Natural killer cell treated with Interleukin-12 subunit alpha and Interleukin-12 subunit beta and Interleukin-15 and Interleukin-18, amount 100 ng/mL, for 72 hours (primary cell): ENCODE data around the gene GZMA. TPM values are rescaled to one million over a fixed set of nuclear protein-coding genes. Genes with fewer than 3 reads are reported as not detected.

ENCODE experiments used
- ATAC-seq, 2 donors: fragments of 150-1000 bp; cut with Tn5 transposase in 1 of 2; sonication (Bioruptor Pico), chemical (Tn5 transposase) in 1 of 2; 2 replicates each; pipeline ENCODE4 v1.10.0; 2021
- DNase-seq: peaks from one replicate; pipeline ENCODE4 v3.0.0; 2022; ENCODE audit warnings: low spot score
- H3K27ac Mint-ChIP-seq, 2 donors: 1 replicate in 1 of 2; 2 replicates in 1 of 2; pipeline ENCODE4 v1.8.0; 2022; ENCODE audit warnings: mixed read lengths in 2 of 2, mild to moderate bottlenecking in 1 of 2, moderate library complexity in 1 of 2
- H3K27me3 Mint-ChIP-seq, 2 donors: 1 replicate in 1 of 2; 2 replicates in 1 of 2; pipeline ENCODE4 v1.8.0; 2022; ENCODE audit warnings: mixed read lengths in 2 of 2
- H3K36me3 Mint-ChIP-seq: one replicate; pipeline ENCODE4 v1.8.0; 2022; ENCODE audit warnings: mixed read lengths
- H3K4me1 Mint-ChIP-seq, 2 donors: 1 replicate in 1 of 2; 2 replicates in 1 of 2; pipeline ENCODE4 v1.8.0; 2022; ENCODE audit warnings: low read depth in 2 of 2, mixed read lengths in 2 of 2, mild to moderate bottlenecking in 1 of 2
- H3K4me3 Mint-ChIP-seq: one replicate; pipeline ENCODE4 v1.8.0; 2022; ENCODE audit warnings: mixed read lengths
- H3K9me3 Mint-ChIP-seq: 2 replicates; pipeline ENCODE4 v1.8.0; 2022; ENCODE audit warnings: mixed read lengths
- total RNA-seq, 2 donors: library from RNA; stranded (reverse); gene quantifications; one replicate each; pipeline ENCODE4 v1.2.3, GENCODE V29; 2022

Gene GZMA
- total RNA-seq, 2 donors from 2014 or later = 522 to 1,702 TPM

DNA sequence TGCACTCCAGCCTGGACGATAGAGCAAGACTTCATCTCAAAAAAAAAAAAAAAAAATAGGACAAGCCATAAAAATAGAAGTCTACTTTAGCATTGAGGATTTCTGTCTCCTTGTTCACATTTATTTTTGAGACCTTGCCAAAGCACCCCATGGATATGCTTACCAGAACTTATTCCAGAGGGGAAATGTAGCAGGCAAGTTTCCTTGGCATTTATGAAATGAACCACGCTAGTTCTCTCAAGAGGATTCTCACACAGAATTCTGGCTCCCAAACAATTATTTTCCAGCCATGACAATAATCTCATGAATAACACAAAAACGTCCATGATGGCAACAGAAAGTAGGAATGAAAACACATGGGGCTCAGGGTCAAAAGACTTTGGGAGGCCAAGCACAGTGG lies 34.1 kb downstream of the GZMA start:
- H3K36me3 Mint-ChIP-seq = peaks cover 5% of the 10 kb centered on the region
- H3K4me3 Mint-ChIP-seq = no peak overlapping the region
- no peaks in the 10 kb centered on the region for H3K27me3 Mint-ChIP-seq
- H3K9me3 Mint-ChIP-seq = peaks cover under 1% of the 10 kb centered on the region
- no peak for DNase-seq
- no peak overlapping the region for H3K27ac Mint-ChIP-seq
- no peak for ATAC-seq
- H3K4me1 Mint-ChIP-seq = peaks cover 5 to 9% of the 10 kb centered on the region in 2 donors

DNA sequence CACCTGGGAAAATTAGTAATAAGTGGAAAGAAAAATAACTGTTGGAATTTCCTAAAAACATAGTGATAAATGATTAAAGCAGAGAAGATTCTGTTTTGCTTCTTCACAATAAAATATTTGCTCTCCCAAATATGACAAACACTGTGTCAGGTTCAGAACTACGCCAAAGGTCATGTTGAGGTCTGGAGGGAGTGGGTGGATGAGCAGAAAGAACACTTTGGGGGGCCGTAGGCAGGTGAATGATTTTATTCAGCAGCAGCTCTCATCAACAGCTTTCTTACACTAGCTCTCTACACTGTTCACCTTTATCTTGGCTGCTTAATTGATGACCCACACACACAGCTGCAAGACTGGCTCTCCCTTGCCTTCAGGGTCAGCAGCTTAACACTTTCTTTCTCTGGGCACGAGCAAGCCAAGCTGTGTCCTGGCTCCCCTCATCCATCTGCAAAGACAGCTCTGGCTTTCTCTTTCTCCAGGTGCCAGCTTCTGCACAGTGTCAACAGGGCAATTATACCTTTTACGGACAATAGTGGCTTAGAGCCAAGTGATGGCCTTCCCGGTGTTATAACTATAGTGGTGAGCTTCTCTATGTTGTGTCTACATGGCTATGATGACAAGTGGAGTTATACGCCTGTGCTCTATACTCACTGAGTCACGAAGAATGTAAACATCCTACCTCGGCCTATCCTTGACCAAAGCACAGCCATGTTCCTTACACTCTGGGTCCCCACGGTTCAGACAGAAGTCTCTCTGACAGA lies 38.6 kb downstream of the GZMA start:
- no peak for ATAC-seq
- Mint-ChIP-seq H3K4me3 (peak overlapping the region; percentile 40), H3K4me1 (peaks cover 17 to 24% of the 10 kb centered on the region in 2 donors), H3K9me3 (no peaks in the 10 kb centered on the region), H3K27me3 (peaks cover 0 to 3% of the 10 kb centered on the region in 2 donors), H3K27ac (peak overlapping the region; percentile 26 to 42), H3K36me3 (no peaks in the 10 kb centered on the region)
- no peak for DNase-seq

DNA sequence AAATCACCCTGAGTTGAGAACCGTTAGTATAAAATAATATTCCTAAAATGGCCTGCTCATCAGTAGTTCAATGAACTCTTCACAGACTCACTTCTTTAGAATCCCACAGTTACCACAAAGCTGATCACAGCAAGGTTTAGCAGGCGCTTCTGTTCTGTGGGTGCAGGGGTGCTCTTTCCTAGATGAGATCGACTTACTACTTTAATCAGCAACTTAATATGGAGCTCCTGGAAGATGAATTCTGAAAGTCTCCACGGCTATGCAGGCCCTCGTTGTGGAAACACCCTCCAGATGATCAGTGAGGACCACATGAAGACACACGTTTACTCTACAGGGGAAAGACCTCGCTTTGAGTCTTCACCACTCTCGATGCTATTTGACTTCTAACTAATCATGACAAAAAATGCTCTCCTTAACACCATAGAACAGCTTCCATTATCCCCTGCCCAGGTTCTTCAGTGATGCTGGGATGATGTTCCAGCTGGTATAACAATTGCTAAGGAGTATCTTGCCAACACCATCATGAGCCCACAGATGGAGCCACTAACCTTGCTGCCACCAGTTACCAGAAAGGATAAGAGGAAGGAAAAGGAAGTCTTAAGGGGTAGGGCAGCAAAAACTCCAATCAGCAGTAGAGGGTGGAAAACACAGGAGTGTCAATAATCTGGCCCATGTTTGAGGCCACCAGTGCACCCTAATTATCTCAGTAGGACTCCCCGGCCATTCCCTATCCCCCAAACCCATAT lies 39.7 kb downstream of the GZMA start:
- DNase-seq (no peak), ATAC-seq (peak; percentile 11 to 73)
- peaks cover 0 to 3% of the 10 kb centered on the region in 2 donors for H3K27me3 Mint-ChIP-seq
- H3K9me3 Mint-ChIP-seq = no peaks in the 10 kb centered on the region
- H3K4me1 Mint-ChIP-seq = peaks cover 23 to 30% of the 10 kb centered on the region in 2 donors
- H3K27ac Mint-ChIP-seq = peak overlapping the region; percentile 11 to 42
- peak overlapping the region; percentile 40 for H3K4me3 Mint-ChIP-seq
- H3K36me3 Mint-ChIP-seq = no peaks in the 10 kb centered on the region

DNA sequence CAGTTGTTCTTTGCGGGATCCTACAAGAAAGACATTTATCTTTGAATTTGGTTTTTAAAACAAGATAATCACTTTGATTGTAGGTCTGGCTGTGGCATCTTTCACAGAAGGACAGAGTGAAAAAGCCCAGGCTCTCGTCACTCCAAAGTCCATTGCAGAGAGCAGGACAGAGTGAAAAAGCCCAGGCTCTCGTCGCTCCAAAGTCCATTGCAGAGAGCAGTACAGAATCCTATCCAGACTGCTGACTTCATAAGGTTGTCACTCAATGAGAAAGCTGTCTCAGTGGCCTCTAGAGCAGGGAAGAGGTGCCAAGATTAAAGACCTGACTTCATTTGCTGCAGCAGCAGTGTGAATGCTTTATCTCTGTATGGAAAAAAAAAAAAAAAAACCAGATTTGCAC lies 41.2 kb downstream of the GZMA start:
- Mint-ChIP-seq H3K27ac (no peak overlapping the region), H3K36me3 (no peaks in the 10 kb centered on the region), H3K4me1 (peaks cover 23 to 30% of the 10 kb centered on the region in 2 donors), H3K9me3 (no peaks in the 10 kb centered on the region), H3K4me3 (no peak overlapping the region), H3K27me3 (peaks cover 0 to 3% of the 10 kb centered on the region in 2 donors)
- ATAC-seq (no peak), DNase-seq (no peak)

- Mint-ChIP-seq H3K36me3 (no peaks in the 10 kb centered on the region), H3K27ac (peak overlapping the region; percentile 40 to 80), H3K9me3 (no peaks in the 10 kb centered on the region), H3K27me3 (peaks cover 0 to 6% of the 10 kb centered on the region in 2 donors), H3K4me3 (peak overlapping the region; percentile 53), H3K4me1 (peaks cover 22 to 26% of the 10 kb centered on the region in 2 donors)
- DNase-seq (no peak), ATAC-seq (no peak)
These were observed 43.6 kb downstream of the GZMA start for GRCh38 chr5:55146080-55146479.

DNA sequence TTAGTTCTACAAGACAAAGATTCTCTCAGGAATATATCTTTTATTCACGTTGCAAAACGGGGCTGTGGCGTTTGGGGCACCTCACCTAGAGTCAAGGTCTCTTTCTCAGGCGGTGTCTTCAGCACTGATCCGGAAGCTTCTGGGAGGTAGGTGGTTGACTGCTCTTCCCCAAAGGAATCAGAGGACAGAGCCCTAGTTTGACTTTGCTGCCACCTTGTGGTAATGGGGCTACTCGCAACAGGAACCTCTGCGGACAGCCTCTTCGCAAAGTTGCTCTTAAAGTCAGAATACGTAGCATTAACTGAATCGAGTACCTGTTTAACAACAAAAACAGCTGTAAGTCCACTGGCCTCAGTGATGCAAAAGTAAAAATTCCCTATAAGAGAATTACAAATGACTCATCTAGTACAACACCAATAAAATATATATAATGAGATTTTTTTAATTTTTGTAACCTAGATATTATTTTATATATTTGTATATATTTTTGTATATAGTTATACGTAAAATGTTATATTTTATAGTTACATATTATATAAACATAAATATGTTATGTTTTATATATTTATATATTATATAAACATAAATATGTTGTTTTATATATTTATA lies 44.2 kb downstream of the GZMA start:
- Mint-ChIP-seq H3K27me3 (peaks cover 0 to 6% of the 10 kb centered on the region in 2 donors), H3K9me3 (no peaks in the 10 kb centered on the region), H3K36me3 (no peaks in the 10 kb centered on the region), H3K4me1 (peaks cover 16 to 21% of the 10 kb centered on the region in 2 donors), H3K27ac (peak overlapping the region; percentile 40 to 80), H3K4me3 (peak overlapping the region; percentile 53)
- DNase-seq (peak; percentile 89), ATAC-seq (peak; percentile 89 to 93)

DNA sequence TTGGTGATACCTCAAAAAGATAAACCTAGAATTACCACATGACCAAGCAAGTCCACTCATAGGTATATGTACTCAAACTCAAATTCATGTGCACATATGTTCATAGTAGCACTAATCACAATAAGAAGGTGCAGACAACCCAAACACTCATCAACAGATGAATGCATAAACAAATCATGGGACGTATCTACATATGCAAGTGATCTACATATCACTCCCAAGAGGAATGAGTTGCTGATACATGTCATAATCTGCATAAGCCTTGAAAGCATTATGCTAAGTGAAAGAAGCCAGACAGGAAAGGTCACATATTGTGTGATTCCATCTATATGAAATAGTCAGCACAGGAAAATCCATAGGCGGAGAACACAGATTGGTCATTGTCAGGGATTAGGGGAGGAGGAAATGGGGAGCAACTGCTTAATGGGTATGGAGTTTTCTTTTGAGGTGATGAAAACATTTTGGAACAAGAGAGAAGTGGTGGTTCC lies 46.9 kb downstream of the GZMA start:
- ATAC-seq (no peak), DNase-seq (no peak)
- H3K36me3 Mint-ChIP-seq = no peaks in the 10 kb centered on the region
- H3K27ac Mint-ChIP-seq = no peak overlapping the region
- H3K4me1 Mint-ChIP-seq = peaks cover 10 to 13% of the 10 kb centered on the region in 2 donors
- H3K27me3 Mint-ChIP-seq = peaks cover 9 to 10% of the 10 kb centered on the region in 2 donors
- no peaks in the 10 kb centered on the region for H3K9me3 Mint-ChIP-seq
- H3K4me3 Mint-ChIP-seq = no peak overlapping the region

DNA sequence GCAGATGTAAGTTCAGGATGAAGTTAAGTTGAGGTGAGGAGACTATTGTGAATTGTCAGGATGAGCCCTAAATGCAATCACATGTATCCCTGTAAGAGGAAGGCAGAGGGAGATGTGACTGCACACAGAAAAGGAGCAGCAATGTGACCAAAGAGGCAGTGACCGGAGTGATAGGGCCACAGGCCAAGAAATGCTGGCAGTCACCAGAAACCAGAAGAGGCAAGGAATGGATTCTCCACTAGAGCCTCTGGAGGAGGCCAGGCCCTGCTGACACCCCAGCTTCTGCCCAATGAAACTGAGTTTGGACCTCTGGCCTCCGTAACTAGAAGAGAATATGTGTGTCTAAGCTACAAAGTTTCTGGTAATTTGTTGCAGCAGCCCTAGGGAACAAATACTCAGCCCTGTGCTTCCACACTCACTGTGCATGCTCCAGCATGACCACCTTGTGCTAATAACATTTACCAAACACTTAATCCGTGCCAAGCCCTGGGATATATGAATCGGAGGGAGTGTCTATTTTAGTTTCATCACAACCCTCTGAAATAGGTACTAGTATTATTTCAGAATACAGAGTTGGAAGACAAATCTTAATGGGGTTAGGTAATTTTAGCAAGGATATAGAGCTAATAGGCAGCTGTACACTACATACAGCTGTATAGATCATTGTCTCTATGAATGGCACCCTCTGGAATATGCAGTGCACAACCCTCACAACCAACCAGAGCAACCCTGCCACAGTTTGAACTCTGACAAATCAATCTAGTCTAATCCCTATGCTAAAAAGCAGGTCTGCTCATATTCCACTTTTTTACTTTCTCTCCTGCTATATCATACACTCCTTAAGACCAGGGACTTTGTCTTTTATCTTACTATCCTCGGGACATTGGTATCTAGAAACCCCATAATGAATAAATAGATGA lies 49.7 kb downstream of the GZMA start:
- no peak for DNase-seq
- Mint-ChIP-seq H3K27me3 (peaks cover 19 to 24% of the 10 kb centered on the region in 2 donors), H3K27ac (no peak overlapping the region), H3K4me1 (no peaks in the 10 kb centered on the region), H3K4me3 (no peak overlapping the region), H3K9me3 (no peaks in the 10 kb centered on the region), H3K36me3 (no peaks in the 10 kb centered on the region)
- ATAC-seq = peak in 1 of 2 donors; percentile 15

DNA sequence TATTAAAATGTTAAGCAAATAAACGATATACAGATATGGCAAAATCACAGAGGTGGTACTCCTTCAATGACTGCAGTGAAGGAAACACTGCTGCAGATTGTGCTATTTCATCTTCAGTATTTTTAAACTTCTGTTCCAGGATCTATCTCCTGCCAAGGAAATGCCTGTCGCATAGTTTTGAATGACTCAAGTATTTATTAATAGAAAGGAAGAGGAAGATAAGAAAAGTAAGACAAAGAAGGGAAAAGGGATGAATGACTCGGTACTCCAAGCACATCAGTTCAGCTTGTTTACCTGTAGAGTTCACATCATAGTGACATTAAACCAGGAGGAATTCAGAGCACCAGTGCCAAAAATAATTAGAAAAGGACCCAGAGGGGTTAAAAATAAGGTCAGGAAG lies 52.4 kb downstream of the GZMA start:
- no peak for ATAC-seq
- H3K4me3 Mint-ChIP-seq = no peak overlapping the region
- H3K27ac Mint-ChIP-seq = no peak overlapping the region
- H3K27me3 Mint-ChIP-seq = peaks cover 26 to 27% of the 10 kb centered on the region in 2 donors
- DNase-seq = no peak
- no peaks in the 10 kb centered on the region for H3K36me3 Mint-ChIP-seq
- H3K4me1 Mint-ChIP-seq = no peaks in the 10 kb centered on the region
- H3K9me3 Mint-ChIP-seq = no peaks in the 10 kb centered on the region

Other genes with a start within 250 kb of the GZMA start
- under 1 TPM in 1 of 2 donors, not detected in 1; 0.73 TPM for gene ESM1, start 117.1 kb upstream of the GZMA start, total RNA-seq
- 1 to 10 TPM; 4.7 to 7.4 TPM for gene GZMK, start 78.4 kb upstream of the GZMA start, total RNA-seq
- gene GPX8, start 57.5 kb downstream of the GZMA start, total RNA-seq = not detected
- gene CDC20B, start 70.5 kb downstream of the GZMA start, total RNA-seq = under 1 TPM in 1 of 2 donors, not detected in 1; 0.31 TPM
- gene MCIDAS, start 124.7 kb downstream of the GZMA start, total RNA-seq = not detected
- gene CCNO, start 131.0 kb downstream of the GZMA start, total RNA-seq = not detected
- 10 to 100 TPM; 19.2 to 22.1 TPM for gene DHX29, start 205.0 kb downstream of the GZMA start, total RNA-seq
- gene MTREX, start 205.3 kb downstream of the GZMA start, total RNA-seq = 10 to 100 TPM; 72.9 to 95.9 TPM